Adipocyte (in vitro differentiated cells): ENCODE data around the gene KANSL1.

ENCODE experiments used
- DNase-seq: peaks from one replicate; pipeline ENCODE4 v3.0.0-alpha.2; 2015; ENCODE audit warnings: low read depth
- H3K27me3 ChIP-seq: replicated peaks from 2 replicates; pipeline ENCODE4 v1.7.0; 2013; ENCODE audit warnings: mild to moderate bottlenecking, low read length, moderate library complexity; ENCODE audit not compliant: control insufficient read depth, insufficient read depth
- H3K36me3 ChIP-seq: 2 replicates; pipeline ENCODE4 v1.7.0; 2013; ENCODE audit warnings: low read length, mild to moderate bottlenecking, moderate library complexity; ENCODE audit not compliant: control insufficient read depth, insufficient read depth, severe bottlenecking
- H3K4me1 ChIP-seq: 2 replicates; pipeline ENCODE4 v1.7.0; 2013; ENCODE audit warnings: mild to moderate bottlenecking, low read length, moderate library complexity; ENCODE audit not compliant: control insufficient read depth, insufficient read depth
- H3K4me3 ChIP-seq: 2 replicates; pipeline ENCODE4 v1.7.0; 2013; ENCODE audit warnings: mild to moderate bottlenecking, low read length, moderate library complexity
- H3K9ac ChIP-seq: 2 replicates; pipeline ENCODE4 v1.7.0; 2013; ENCODE audit warnings: mild to moderate bottlenecking, low read length, moderate library complexity
- H3K9me3 ChIP-seq: 2 replicates; pipeline ENCODE4 v1.7.0; 2013; ENCODE audit warnings: mild to moderate bottlenecking, low read length, moderate library complexity; ENCODE audit not compliant: control insufficient read depth

KANSL1 gene

GRCh38 chr17:46201491-46201890, 8.3 kb upstream of the KANSL1 start:
- H3K36me3 ChIP-seq: no peaks in the 10 kb centered on the region
- DNase-seq: no peak

GRCh38 chr17:46200197-46200596, 7.0 kb upstream of the KANSL1 start:
- no peak for DNase-seq
- Histone ChIP-seq H3K27me3 (no peaks in the 10 kb centered on the region), H3K4me1 (peaks cover 19% of the 10 kb centered on the region), H3K9me3 (no peaks in the 10 kb centered on the region), H3K36me3 (no peaks in the 10 kb centered on the region), H3K4me3 (no peak overlapping the region), H3K9ac (no peak overlapping the region)

More at GRCh38 chr17:46201491-46201890, 8.3 kb upstream of the KANSL1 start:
- Histone ChIP-seq H3K9me3 (no peaks in the 10 kb centered on the region), H3K9ac (no peak overlapping the region), H3K4me1 (peaks cover 14% of the 10 kb centered on the region), H3K4me3 (no peak overlapping the region), H3K27me3 (no peaks in the 10 kb centered on the region)

- H3K4me3 ChIP-seq: no peak overlapping the region
- peak; percentile 72 for DNase-seq
Observed at GRCh38 chr17:46199379-46199778, 6.2 kb upstream of the KANSL1 start.

GRCh38 chr17:46198233-46198632, 5.0 kb upstream of the KANSL1 start:
- H3K4me1 ChIP-seq: peaks cover 29% of the 10 kb centered on the region
- no peaks in the 10 kb centered on the region for H3K36me3 ChIP-seq
- no peak overlapping the region for H3K9ac ChIP-seq
- H3K4me3 ChIP-seq: no peak overlapping the region
- H3K27me3 ChIP-seq: no peaks in the 10 kb centered on the region
- DNase-seq: no peak
- no peaks in the 10 kb centered on the region for H3K9me3 ChIP-seq

More at GRCh38 chr17:46199379-46199778, 6.2 kb upstream of the KANSL1 start:
- Histone ChIP-seq H3K4me1 (peaks cover 27% of the 10 kb centered on the region), H3K9ac (peak overlapping the region; percentile 40), H3K36me3 (no peaks in the 10 kb centered on the region), H3K27me3 (no peaks in the 10 kb centered on the region), H3K9me3 (no peaks in the 10 kb centered on the region)

GRCh38 chr17:46197530-46197929, 4.3 kb upstream of the KANSL1 start:
- H3K4me3 ChIP-seq: no peak overlapping the region
- H3K9me3 ChIP-seq: no peaks in the 10 kb centered on the region
- peaks cover 29% of the 10 kb centered on the region for H3K4me1 ChIP-seq
- H3K36me3 ChIP-seq: no peaks in the 10 kb centered on the region
- no peak for DNase-seq
- H3K9ac ChIP-seq: no peak overlapping the region
- H3K27me3 ChIP-seq: no peaks in the 10 kb centered on the region

- H3K4me1 ChIP-seq: peaks cover 32% of the 10 kb centered on the region
- DNase-seq: no peak
- H3K36me3 ChIP-seq: no peaks in the 10 kb centered on the region
- no peaks in the 10 kb centered on the region for H3K9me3 ChIP-seq
- no peaks in the 10 kb centered on the region for H3K27me3 ChIP-seq
- no peak overlapping the region for H3K9ac ChIP-seq
- H3K4me3 ChIP-seq: no peak overlapping the region
Observed at GRCh38 chr17:46195939-46196716, 2.9 kb upstream of the KANSL1 start.

- DNase-seq: no peak
Observed at GRCh38 chr17:46195217-46195855, 2.1 kb upstream of the KANSL1 start.

GRCh38 chr17:46194393-46195216, 1.4 kb upstream of the KANSL1 start:
- Histone ChIP-seq H3K9me3 (no peaks in the 10 kb centered on the region), H3K4me1 (peaks cover 44% of the 10 kb centered on the region), H3K36me3 (no peaks in the 10 kb centered on the region), H3K27me3 (no peaks in the 10 kb centered on the region), H3K4me3 (peak overlapping the region; percentile 93), H3K9ac (peak overlapping the region; percentile 97)
- peak; percentile 88 for DNase-seq

More at GRCh38 chr17:46195217-46195855, 2.1 kb upstream of the KANSL1 start:
- H3K27me3 ChIP-seq: no peaks in the 10 kb centered on the region
- no peaks in the 10 kb centered on the region for H3K9me3 ChIP-seq
- H3K9ac ChIP-seq: peak overlapping the region; percentile 97
- H3K4me1 ChIP-seq: peaks cover 40% of the 10 kb centered on the region
- H3K4me3 ChIP-seq: no peak overlapping the region
- no peaks in the 10 kb centered on the region for H3K36me3 ChIP-seq

- Histone ChIP-seq H3K9me3 (no peaks in the 10 kb centered on the region), H3K4me1 (peaks cover 36% of the 10 kb centered on the region), H3K4me3 (peak overlapping the region; percentile 93), H3K9ac (peak overlapping the region; percentile 97), H3K27me3 (no peaks in the 10 kb centered on the region), H3K36me3 (no peaks in the 10 kb centered on the region)
- DNase-seq: peak; percentile 100
Observed at GRCh38 chr17:46193626-46194392, 580 bp upstream of the KANSL1 start.

GRCh38 chr17:46192439-46193150, 634 bp downstream of the KANSL1 start:
- Histone ChIP-seq H3K27me3 (no peaks in the 10 kb centered on the region), H3K4me3 (peak overlapping the region; percentile 97), H3K36me3 (no peaks in the 10 kb centered on the region), H3K9me3 (no peaks in the 10 kb centered on the region), H3K4me1 (peaks cover 43% of the 10 kb centered on the region), H3K9ac (peak overlapping the region; percentile 97)
- peak; percentile 91 for DNase-seq
